GM12872 (cell line): ENCODE data around the gene PMP22.

ENCODE experiments used
- TF ChIP-seq, protein P1 (sequence below): IDR thresholded peaks from 3 replicates; pipeline ENCODE4 v1.5.1; 2011; ENCODE audit warnings: low read depth, mild to moderate bottlenecking, low read length, moderate library complexity; ENCODE audit not compliant: insufficient read depth

Gene PMP22

DNA sequence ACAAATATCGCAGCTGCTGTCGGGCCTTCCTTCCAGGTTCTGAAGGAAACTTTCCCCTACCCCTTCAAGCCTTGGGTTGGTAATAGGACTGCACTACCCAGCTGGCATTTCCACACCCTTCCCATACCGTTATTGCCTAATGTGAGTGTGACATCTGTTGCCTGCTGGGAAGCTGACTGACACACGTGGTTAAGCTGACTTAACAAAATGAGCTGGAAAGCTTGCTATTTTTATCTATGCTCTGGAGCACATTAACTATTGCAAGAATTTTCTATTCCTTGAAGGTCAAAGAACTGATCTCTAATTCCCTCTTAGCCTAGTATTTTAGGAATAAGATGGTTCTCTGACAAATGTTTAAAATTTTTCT is 79.5 kb downstream of the PMP22 start:
- TF ChIP-seq, protein P1, sequence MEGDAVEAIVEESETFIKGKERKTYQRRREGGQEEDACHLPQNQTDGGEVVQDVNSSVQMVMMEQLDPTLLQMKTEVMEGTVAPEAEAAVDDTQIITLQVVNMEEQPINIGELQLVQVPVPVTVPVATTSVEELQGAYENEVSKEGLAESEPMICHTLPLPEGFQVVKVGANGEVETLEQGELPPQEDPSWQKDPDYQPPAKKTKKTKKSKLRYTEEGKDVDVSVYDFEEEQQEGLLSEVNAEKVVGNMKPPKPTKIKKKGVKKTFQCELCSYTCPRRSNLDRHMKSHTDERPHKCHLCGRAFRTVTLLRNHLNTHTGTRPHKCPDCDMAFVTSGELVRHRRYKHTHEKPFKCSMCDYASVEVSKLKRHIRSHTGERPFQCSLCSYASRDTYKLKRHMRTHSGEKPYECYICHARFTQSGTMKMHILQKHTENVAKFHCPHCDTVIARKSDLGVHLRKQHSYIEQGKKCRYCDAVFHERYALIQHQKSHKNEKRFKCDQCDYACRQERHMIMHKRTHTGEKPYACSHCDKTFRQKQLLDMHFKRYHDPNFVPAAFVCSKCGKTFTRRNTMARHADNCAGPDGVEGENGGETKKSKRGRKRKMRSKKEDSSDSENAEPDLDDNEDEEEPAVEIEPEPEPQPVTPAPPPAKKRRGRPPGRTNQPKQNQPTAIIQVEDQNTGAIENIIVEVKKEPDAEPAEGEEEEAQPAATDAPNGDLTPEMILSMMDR: no peak

DNA sequence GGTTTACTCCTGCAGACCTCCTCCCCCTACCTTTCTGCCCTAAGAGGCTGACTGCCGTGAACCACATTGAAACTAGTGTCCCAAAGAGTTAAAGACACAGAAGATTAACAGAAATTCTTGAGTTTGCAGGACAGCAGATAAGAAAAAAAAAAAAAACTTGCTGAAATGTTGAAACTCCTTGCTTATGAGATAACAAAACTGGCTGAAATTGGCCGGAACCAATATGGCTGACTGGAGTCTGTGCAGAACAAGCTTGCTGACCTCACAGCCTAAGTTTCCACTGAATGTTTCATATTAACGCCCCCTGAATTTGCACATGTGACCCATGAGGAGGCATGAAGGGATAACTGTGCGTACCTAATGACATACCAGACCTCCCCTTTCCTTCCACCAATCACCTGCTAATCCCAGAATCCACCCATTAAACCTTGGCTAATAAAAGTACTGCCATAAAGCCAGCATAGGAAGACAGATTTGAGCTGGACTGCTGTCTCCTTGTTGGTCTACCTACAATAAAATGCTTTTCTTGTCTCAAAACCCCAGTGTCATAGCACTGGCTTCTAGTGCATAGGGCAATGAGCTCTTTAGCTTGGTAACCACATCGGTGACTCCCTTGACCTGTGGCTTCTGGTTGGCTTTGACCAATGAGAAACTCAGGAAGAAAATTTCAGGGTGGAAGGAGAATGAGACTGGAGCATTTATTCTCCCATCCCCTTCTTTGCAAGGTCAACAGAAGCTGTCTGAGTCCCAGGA is 80.1 kb downstream of the PMP22 start:
- TF ChIP-seq, protein P1: no peak

DNA sequence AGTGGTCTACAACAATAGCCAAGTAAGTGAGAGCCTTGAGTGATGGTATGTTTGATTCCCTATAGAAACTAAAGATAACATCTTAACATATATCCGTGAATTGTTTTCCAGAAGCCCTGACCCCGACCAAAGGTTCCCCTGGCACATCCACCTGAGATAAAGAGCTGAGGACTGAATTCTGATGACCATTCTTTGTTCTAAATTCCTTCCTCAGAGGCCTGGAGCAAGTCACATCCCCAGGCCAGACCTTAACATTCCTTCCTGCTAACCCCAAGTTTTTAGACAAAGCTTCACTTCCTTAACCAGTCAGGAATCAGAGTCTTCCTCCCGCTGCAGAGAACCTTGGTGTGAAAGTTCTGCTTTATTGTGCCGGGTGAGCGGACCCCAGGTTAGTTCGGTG is 83.3 kb downstream of the PMP22 start:
- TF ChIP-seq, protein P1: no peak

DNA sequence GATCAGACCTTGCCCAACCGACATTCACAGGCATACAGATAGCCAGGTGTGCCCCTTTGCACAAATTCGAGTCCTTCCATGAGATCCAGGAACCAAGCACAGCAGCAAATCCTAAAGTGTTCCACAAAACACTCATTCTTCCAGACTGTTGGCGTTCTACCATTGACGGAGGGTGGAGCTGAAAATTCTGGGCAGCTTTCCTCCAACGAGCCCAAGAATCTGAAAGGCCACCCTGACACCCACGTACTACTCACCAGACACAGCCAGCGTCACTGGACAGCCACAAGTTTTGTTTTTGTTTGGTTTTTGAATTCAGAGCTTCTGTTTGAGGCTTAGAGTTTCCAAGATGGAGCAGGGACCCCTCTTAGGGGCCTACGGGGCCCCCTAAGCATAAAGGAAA is 83.8 kb downstream of the PMP22 start:
- TF ChIP-seq, protein P1: no peak

DNA sequence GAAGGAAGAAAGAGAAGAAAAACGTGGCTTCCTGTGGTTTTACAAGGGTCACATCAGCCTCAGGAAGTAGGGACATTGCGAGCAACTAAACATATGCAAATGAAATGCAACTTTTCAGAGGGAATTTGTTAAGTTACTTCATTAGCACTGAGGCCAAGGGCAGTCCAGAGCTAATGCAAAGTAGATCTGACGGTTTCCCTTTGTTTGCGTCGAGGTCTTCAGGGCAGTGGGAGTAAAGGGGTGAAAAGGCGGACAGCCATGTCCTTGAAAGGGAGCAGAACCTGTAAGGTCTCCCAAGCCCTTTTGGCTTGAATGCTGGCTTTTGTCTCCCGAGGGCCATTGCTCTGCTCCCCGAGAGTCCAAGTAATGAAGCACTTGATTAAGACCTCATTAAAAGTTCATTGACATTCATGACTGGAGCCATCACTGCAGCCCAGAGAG is 85.0 kb downstream of the PMP22 start:
- TF ChIP-seq, protein P1: no peak
